SKM-1 treated with dmso at 0.1 percent for 144 hours (cell line): ENCODE measurements around the gene LEPR.
"Not testable (repeated sequence)": the region's sequence is repeated elsewhere in the genome, so short reads cannot be mapped to it uniquely, and the experiment has no call there.

Experiments used
- DNase-seq: peaks from one replicate; lab custom pipeline; 2025; ENCODE audit not compliant: unreplicated experiment; lab: John Stamatoyannopoulos, UW

The LEPR gene, protein sequence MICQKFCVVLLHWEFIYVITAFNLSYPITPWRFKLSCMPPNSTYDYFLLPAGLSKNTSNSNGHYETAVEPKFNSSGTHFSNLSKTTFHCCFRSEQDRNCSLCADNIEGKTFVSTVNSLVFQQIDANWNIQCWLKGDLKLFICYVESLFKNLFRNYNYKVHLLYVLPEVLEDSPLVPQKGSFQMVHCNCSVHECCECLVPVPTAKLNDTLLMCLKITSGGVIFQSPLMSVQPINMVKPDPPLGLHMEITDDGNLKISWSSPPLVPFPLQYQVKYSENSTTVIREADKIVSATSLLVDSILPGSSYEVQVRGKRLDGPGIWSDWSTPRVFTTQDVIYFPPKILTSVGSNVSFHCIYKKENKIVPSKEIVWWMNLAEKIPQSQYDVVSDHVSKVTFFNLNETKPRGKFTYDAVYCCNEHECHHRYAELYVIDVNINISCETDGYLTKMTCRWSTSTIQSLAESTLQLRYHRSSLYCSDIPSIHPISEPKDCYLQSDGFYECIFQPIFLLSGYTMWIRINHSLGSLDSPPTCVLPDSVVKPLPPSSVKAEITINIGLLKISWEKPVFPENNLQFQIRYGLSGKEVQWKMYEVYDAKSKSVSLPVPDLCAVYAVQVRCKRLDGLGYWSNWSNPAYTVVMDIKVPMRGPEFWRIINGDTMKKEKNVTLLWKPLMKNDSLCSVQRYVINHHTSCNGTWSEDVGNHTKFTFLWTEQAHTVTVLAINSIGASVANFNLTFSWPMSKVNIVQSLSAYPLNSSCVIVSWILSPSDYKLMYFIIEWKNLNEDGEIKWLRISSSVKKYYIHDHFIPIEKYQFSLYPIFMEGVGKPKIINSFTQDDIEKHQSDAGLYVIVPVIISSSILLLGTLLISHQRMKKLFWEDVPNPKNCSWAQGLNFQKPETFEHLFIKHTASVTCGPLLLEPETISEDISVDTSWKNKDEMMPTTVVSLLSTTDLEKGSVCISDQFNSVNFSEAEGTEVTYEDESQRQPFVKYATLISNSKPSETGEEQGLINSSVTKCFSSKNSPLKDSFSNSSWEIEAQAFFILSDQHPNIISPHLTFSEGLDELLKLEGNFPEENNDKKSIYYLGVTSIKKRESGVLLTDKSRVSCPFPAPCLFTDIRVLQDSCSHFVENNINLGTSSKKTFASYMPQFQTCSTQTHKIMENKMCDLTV

DNA sequence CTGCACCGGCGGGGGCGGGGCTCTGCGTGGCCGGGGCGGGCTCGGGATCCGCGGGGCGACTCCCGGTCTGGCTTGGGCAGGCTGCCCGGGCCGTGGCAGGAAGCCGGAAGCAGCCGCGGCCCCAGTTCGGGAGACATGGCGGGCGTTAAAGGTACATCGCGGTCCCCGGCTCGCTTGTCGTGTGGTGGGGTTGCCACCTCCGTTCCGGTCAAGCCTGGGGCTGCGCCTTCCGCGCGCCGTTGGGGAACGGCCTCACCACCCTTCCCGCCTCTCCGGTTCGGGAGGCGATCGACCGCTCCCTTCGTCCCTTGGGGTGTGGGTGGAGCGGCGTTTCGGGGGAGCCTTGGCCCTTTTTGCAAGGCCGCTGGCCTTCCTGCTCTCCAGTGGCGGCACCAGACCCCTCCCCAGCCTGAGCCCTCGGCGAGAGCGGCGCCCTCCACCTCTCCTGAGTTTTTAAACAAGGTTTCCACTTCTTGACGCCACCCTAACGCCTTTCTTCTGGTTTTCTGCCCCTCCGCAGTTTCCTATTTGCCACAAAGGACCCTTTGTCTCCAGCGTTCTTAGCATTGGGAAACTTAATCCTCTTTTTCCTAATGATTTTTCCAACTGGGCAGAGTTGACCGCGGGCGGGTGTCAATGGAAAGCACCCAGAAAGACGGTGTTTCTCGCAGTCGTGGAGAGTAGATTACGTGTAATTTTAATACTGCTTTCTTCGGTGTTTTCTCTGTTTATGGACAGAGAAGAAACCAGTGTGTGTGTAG, at the start of gene LEPR, which contains the start of gene LEPROT:
TSS of gene LEPR (plus strand) at position 79 of the 761 bp plus-strand sequence. CDS start 144,898 bp downstream, outside the sequence.
TSS of gene LEPROT (plus strand) at position 79 of the 761 bp plus-strand sequence. CDS start at position 136, 57 bp downstream.
- DNase-seq: no peak

DNA sequence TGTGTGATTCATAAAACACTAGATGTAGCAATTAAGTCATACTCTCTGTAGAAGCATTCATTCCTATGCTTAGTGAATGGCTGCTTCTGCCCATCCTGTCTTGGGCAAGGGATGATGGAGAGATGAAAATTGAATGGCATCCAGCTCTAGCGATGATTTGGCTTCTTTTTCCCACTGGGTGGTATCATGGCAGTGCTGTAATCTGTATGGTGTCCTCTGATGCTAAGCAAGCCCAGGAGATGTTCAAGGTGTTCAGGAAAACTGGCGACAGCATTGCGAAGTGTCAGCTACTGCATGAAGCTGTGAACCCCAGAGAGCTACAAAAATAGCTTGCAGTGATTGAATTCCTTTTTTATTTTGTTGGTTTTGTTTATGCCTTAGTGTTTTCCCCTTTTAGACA, 48.9 kb upstream of the LEPR start:
- no peak for DNase-seq

DNA sequence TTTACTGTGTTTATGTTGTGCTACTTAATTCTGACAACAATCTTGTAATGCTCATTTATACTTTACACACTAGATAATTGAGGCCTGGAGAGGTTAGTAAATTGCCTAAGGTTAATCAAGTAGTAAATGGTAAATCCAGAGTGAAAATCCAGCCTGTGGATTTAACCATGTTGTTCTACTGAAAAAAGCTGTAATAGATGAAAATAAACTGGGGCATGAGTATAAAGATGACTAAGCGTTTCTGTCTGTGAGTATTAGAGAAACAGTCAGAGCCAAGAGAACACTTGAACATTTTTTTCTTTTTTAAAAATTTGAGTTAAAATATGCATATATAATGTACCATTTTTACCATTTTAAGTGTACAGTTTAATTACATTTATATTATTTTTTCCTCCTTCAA, 47.9 kb upstream of the LEPR start:
- no peak for DNase-seq

DNA sequence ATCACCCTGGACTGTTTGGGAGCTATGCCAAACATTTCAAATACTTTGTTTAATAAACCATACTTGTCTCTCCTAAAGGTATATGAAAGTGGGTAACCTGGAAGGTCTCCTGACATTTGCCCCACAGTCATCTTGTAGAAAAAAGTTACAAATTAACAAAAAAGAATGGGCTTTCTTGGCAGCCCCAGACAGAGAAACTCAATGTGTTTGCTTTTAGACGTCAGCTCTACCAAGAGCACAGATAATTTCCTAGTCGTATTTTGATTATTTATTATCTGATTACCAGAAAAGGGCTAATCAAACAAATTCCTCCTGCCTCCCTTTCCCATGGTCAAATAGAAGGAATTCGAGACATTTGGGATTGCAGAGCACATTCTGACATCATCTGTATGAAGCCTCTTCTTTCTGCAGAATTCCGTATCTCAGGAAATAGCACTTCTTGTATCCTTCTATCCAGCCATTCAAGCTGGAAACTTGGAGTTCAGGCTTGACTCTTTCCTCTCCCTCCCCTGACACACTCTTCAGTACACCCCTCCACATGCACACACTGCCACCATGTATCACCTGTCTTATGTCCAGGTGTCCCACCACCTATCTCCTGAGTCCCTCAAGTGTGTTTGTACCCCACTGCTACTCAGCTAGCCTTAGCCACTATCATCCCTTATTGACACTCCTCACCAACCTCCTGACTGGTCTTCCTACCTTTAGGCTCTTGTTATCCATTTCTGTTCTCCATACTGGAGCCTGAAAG, 42.8 kb upstream of the LEPR start:
- DNase-seq: no peak

DNA sequence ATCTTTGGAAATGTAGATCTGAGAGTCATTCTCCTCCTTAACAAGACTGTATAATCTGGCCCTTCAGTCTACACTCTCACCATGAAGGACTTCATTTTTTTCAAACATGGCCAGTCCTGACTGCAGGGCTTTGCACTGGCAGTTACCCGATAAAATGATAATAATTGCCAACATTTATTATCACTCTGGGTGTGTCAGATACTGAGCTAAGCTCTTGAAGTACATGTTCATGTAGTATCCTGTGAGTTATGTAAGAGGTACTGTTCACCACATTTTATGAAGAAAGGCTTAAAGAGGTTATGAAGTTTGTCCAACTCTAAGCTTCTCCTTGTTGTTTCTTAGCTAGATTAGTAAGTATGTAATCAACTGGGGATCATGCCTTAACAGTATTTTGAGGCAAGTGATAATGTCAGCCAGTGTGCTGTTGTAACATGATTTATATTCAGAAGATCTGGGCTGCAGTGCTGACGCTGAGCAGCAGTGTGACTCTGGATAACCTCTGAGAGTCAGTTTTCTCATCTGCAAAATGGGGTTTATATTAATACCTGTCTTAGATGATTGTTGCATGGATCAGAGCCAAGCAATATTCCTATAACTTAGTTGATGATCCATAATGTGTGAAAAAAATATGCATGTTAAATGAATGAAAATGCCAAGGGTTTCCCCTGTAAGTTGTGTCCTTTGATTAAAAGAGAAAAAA, 42.1 kb upstream of the LEPR start:
- no peak for DNase-seq

DNA sequence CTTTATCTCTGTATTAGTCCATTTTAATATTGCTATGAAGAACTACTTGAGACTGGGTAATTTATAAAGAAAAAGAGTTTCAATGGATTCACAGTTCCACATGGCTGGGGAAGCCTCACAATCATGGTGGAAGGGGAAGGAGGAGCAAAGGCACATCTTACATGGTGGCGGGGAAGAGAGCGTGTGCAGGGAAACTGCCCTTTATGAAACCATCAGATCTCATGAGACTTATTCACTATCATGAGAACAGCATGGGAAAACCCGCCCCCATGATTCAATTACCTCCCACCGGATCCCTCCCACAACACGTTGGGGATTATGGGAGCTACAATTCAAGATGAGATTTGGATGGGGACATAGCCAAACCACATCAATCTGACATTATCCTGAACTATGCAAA, 36.0 kb upstream of the LEPR start:
- not testable (repeated sequence) for DNase-seq

DNA sequence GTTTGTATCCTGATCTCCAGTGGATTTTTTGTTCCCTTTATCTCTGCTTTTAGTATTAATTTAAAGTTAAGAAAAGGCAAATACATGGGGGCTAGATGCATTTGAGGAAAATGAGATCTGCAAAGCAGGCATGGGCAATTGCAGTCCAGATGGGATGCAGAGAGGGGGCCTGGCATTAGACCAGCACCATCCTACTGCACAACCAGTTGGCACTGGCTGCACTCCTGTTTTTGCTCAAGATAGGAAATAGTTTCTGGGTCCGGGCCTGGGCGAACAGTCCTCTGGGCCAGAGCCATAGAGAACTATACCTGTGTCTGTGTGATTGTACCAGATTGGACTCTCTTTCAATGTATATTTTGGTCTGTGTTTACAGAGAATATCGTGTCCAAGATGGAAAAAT, 34.0 kb upstream of the LEPR start:
- DNase-seq: no peak

DNA sequence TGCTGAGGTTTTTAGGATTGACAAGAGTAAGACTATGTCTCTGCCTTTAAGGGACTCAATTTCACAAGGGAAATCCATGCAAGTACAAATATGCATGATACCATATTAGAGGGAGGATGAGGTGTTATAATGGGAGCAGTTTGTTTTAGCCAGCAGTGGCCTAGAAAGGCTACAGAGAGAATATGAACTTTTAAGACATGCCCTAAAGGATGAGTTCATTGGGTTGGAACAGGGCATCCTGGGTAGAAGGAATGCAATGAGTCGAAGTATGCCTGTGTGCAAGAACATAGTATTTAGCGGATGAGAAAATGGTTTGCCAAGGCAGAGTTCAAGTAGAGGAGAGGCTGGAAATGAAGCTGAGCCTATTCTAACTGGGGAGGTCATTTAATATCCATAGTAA, 32.6 kb upstream of the LEPR start:
- DNase-seq: no peak

DNA sequence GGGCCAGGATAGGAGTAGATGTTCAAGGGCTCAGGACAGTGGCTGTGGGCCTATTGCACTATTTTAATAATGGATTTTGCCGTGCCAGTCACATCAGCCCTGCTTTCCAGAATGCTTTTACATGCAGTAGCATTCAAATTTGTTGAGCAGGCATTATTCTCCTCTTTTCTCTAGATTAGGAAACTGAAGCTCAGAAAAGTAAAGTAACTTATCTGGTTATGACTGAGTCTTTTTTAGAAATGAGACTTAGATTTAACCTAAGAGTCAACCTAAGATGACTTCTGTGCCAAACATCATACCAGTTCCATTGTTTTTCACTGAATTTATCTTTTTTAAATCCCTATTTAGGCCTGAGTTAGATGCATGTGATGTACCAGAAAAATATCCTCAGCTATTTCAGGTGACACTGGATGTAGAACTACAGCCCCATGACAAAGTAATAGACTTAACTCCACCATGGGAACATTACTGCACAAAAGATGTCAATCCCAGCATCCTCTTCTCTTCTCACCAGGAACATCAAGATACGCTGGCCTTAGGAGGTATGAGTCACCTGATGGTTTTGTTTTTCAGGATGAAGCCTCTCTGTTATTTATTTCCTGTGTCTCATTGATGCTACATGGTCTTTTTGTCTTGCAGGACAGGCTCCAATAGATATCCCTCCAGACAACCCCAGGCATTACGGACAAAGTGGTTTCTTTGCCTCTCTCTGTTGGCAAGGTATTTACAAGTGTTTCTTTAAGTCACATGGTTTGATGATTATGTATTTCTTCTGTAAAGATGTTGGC, 31.4 kb upstream of the LEPR start:
- DNase-seq: no peak

DNA sequence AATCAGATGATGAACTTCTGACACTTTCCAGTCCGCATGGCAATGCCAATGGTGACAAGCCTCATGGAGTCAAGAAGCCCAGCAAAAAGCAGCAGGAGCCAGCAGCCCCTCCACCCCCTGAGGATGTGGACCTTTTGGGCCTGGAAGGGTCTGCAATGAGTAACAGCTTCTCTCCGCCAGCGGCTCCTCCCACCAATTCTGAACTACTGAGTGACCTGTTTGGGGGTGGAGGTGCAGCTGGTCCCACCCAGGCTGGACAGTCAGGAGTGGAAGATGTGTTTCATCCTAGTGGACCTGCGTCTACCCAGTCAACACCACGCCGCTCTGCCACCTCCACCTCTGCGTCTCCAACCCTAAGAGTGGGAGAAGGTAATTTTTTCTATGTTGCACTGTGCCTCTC, 28.0 kb upstream of the LEPR start:
- DNase-seq: no peak

DNA sequence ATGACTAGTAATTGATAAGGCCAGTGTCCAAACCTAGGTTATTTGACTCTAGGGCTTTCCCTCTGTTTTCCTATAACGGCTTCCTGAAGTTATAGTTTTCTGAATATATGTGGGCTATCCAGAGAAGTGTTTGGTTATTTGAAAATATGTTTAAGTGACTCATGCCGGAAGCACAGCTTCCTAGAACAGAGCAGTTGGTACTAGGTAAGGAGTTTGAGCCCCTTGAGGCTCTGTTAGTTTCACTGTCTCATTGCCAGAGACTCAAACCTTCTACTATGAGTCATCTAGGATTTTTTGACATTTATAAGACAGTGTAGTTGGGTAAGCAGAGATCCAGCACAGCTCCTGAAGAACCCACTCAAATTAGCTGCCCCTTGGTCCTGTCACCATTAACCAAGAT, 27.1 kb upstream of the LEPR start:
- no peak for DNase-seq

DNA sequence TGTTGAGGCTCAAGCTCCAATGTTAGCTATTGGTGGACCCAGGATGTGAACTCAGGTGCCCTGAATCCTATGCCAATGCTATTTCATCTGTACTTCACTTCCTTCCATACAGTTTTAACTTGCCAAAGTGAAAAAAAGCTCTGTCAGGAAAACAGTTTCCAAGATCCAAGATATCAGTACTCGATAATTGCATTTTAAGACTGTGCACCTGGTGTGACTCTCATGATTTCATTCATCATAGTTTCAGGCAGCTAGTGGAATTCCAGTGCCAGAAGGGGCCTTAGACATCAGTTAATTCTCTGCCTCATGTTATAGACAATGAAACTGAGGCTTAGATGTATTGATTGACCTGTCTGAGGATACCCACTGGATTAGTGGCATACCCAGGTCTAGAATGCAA, 26.5 kb upstream of the LEPR start:
- DNase-seq: no peak

DNA sequence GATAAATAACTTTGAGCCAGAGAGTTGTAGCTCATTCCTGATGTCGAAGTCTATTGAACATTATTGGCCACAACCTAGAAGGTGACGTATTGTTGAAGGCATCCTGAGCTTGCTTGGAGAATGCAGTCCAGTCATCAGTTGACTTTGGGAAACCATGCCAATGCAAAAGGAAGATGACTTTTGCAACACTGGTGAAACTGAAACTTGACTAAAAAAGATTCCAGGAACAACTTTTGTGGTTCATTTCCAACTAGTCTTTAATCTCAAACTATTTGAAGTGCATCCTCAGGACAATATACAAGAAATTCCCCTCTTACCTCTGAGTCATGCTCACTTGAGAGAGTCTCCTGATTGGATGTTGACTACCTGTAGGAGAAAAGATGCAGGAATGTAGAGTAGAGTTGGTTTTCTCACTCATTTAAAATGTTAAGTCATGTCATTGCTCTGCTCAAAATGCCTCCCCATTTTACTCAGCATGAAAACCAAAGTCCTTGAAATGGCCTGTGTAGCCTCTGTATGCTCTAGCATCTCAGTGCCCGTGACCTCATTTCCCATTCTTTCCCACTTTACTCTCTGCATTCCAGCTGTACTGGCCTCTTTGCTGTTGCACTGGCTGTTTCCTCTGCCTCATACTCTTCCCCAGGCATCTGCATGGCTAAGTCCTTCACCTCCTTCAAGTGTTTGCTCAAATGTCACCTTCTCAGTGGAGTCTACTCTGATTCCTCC, 24.4 kb upstream of the LEPR start:
- no peak for DNase-seq

DNA sequence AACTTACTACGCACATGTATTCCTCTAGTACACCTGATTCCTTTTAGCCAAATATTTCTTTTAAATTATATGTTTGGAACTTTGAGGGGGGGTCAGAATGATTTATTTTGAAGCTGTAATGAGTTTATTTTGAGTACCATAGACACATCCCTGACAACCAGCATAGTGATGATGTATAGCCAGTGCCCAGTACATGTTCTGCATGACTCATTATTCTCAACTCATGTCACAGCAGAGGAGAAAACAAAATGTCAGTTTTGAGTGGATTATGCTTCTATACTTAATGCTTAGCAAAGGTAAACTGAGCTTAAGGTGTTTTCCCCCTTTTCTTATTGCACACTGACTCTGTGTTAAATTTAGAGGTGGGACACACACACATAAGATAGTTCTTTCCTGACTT, 22.4 kb upstream of the LEPR start:
- no peak for DNase-seq

DNA sequence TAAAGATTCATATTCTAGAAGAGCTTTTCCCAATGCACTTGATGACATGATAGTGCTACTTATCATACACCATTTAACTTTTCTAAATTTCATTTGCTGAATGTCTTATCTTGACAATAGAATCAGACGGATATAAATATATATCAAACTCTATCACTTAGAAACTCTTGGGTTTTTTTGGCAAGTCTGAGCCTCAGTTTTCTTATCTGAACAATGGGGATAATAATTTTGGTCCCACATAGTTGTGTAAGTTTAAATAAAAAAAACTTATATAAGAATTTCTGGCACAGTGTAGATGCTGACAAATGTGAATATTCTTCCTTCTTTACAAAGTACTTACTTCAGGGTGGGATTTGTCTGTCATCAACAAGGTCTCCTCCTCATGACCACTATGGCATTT, 21.5 kb upstream of the LEPR start:
- DNase-seq: no peak

DNA sequence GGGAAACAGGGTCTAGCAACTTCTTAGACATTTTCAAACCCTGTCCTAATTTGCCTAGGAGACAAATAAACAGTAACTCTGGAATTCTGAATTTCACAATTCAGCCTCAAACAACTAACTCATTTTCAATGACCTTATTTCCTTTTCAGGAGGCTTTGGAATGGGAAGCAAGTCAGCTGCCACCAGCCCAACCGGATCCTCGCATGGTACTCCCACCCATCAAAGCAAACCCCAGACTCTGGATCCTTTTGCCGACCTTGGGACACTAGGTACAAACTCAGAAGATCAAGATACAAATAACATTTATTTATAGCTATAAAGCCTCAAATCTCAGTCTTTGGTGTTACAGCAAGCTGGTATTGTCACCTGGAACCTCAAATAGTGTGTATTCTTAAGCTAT, 18.9 kb upstream of the LEPR start:
- DNase-seq: no peak

DNA sequence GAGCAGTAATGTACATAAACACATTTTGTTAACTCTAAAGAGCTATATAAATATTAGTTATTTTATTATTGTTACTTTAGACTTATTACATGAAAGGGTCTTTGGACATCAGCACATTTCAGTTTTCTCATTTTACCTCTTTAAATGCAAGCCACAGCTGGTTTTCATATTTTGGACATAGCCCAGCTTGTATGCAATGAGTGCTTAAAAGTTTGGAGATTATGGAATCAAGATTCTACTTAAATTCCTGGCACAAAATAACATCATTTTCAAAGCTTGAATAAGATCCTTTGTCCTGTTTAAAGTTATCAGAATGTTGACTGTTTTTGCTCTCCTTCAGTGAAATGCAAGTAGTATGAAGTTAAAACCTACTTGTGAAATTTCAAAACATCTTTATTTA, 15.5 kb upstream of the LEPR start:
- DNase-seq: no peak

DNA sequence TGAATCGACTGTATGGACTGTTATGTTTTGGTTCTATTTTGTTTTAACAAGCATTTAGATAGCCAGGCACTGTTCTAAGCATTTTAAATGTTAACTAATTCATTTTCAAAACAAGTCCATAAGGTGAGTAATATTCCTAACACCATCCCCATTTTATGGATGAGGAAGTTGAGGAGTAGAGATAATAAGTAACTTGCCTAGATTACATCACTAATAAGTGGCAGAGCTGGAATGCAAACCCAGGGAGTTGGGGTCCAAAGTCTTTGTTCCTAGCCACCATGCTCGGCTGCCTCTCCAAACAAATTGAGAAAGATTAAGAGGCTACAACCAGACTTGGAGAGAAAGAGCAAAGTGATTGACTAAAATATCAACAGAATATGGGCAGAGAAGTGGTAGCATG, 12.6 kb upstream of the LEPR start:
- no peak for DNase-seq
